Heart right ventricle (tissue), 16 donors: Measurements from ENCODE around the gene CD4. TPM values are rescaled to one million over a fixed set of nuclear protein-coding genes. Genes with fewer than 3 reads are reported as not detected.

Source experiments
- ATAC-seq, 8 donors: fragments of 200-7000 bp; cut with Tn5 transposase; one replicate each; pipeline ENCODE4 v1.9.1; 2020; ENCODE audit warnings: mild to moderate bottlenecking in 8 of 8, moderate library complexity in 8 of 8, moderate number of reproducible peaks in 1 of 8
- DNase-seq, 2 donors: peaks; one replicate each; pipeline ENCODE4 v3.0.0-alpha.2; 2020
- H3K27ac ChIP-seq, 10 donors: fragments of 200-600 bp; sonication (generic) in 2 of 10; one replicate each; pipeline versions ENCODE4 v1.5.0 to v1.8.0; 2020 to 2022; ENCODE audit warnings: mild to moderate bottlenecking in 3 of 10
- H3K27me3 ChIP-seq, 7 donors: fragments of 200-600 bp; one replicate each; pipeline ENCODE4 v1.8.0; 2021 to 2022; ENCODE audit warnings: mild to moderate bottlenecking in 2 of 7
- H3K36me3 ChIP-seq, 9 donors: fragments of 200-600 bp; sonication (generic) in 1 of 9; one replicate each; pipeline versions ENCODE4 v1.5.0 to v1.8.0; 2020 to 2022; ENCODE audit warnings: mild to moderate bottlenecking in 2 of 9
- H3K4me1 ChIP-seq, 9 donors: fragments of 200-600 bp; sonication (generic) in 1 of 9; one replicate each; pipeline versions ENCODE4 v1.5.0 to v1.8.0; 2020 to 2022; ENCODE audit warnings: mild to moderate bottlenecking in 4 of 9
- H3K4me3 ChIP-seq, 10 donors: fragments of 200-600 bp; sonication (generic) in 2 of 10; one replicate each; pipeline versions ENCODE4 v1.5.0 to v1.8.0; 2020 to 2022; ENCODE audit warnings: mild to moderate bottlenecking in 7 of 10, moderate library complexity in 2 of 10
- H3K9me3 ChIP-seq, 11 donors: fragments of 200-600 bp in 10 of 11; sonication (generic) in 2 of 11; one replicate each; pipeline versions ENCODE4 v1.5.0 to v1.8.0; 2013 to 2022; ENCODE audit warnings: mild to moderate bottlenecking in 2 of 11, control low read depth in 1 of 11, moderate library complexity in 1 of 11
- WGBS, 2 donors: extraction: QIAGEN DNeasy Blood & Tissue Kit; methylation state at CpG; one replicate each; pipeline ENCODE4 v1.1.7; 2013; ENCODE audit warnings: inconsistent platforms in 1 of 2; 5-methylcytosine and 5-hydroxymethylcytosine counted together
- intact Hi-C, 10 donors: fragments of 100-400 bp; cut with DNase I; formaldehyde crosslinking; loops; one replicate each; pipeline versions ENCODE4 v1.11.1 to v1.14.2; 2022
- polyA plus RNA-seq, 2 donors: library from polyadenylated mRNA; stranded (reverse); fragments of 200-250 nt; gene quantifications; one replicate each; pipeline ENCODE4 v1.2.3, GENCODE V29; 2013
- total RNA-seq, 10 donors: library from RNA; stranded (reverse); fragmentation: NEBNext Ultra II Directional in 3 of 10; extraction: Animal tissue kit (Norgen Biotek cat#: 25700) in 3 of 10; gene quantifications; one replicate each; pipeline versions ENCODE4 v1.2.1 to v1.2.4, GENCODE V29; 2021 to 2023
- TF ChIP-seq, protein P1 (sequence below), 9 donors: fragments of 200-600 bp; sonication (generic) in 2 of 9; IDR thresholded peaks; one replicate each; pipeline versions ENCODE4 v1.5.0 to v1.8.0; 2021 to 2022; ENCODE audit warnings: antibody characterized with exemption in 9 of 9, mild to moderate bottlenecking in 5 of 9, moderate library complexity in 1 of 9
- donor health status: Arrhythmogenic right ventricular cardiomyopathy.
- donor health status: ischemic (EF 13 %, LVEDD 7.1; RV severe dilation, severe dysfunction).
- donor health status: healthy with polysubstance abuse.
- donor health status: DM: no; HTN: yes; CAD: no.
- donor health status: DM: no; HTN: no; CAD: no.
- donor health status: ischemic (EF 25% LVEDD 6.9; RV normal size, moderate dysfunction).
- donor health status: ischemic (EF 25% LVEDD 5.7; RV mildly dilated, moderate dysfunction).
- donor health status: healthy.
- donor health status: DM: yes; HTN: yes; CAD: no.
- donor health status: Ischemic cardiomyopathy.
- donor health status: ischemic (EF 35%, LVEDD 5.7; RV mildly dilated, moderate dysfunction).
- donor health status: nonischemic (EF 11% LVEDD 7.7; RV severe dilation, severe dysfunction).
- donor health status: DM: yes; HTN: yes; CAD: no.
- donor health status: PGD.
- donor health status: ischemic (EF 29% LVEDD 5.4; RV normal size, mild dysfunction).
- donor health status: nonischemic (EF 23%, LVEDD 6.1; RV moderate dilation, normal function).

Gene CD4
- total and polyA plus RNA-seq, 12 donors: 2.6 to 44.3 (median 4.2) TPM

DNA sequence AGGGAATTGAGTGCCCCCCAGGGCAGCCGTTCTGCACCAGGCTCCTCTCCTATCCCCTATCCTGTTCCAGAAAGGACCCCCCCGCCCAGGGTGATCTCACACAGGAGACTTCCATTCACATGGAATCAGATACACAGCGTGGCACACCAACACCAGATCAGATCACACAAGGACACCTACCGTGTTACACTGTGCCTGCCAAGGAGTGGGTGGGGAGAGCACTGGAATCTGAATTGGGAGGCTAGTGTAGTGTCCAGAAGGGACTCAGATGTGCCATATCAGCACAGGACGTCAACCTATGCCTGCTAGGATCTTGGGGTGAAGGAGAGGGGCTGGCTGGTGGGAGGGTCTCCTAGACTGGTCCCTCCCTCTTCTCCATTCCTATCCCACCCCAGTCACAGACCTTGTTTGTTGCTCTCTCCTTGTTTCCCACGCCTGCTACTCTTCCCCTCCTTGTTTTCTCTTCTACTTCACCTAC, 20.9 kb upstream of the CD4 start:
- H3K27me3 ChIP-seq: peaks cover 0 to 36% (median 0%) of the 10 kb centered on the region in 7 donors
- TF ChIP-seq, protein P1, sequence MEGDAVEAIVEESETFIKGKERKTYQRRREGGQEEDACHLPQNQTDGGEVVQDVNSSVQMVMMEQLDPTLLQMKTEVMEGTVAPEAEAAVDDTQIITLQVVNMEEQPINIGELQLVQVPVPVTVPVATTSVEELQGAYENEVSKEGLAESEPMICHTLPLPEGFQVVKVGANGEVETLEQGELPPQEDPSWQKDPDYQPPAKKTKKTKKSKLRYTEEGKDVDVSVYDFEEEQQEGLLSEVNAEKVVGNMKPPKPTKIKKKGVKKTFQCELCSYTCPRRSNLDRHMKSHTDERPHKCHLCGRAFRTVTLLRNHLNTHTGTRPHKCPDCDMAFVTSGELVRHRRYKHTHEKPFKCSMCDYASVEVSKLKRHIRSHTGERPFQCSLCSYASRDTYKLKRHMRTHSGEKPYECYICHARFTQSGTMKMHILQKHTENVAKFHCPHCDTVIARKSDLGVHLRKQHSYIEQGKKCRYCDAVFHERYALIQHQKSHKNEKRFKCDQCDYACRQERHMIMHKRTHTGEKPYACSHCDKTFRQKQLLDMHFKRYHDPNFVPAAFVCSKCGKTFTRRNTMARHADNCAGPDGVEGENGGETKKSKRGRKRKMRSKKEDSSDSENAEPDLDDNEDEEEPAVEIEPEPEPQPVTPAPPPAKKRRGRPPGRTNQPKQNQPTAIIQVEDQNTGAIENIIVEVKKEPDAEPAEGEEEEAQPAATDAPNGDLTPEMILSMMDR (IDR thresholded peaks at IDR 0.05): no peak
- ATAC-seq (no peak), DNase-seq (no peak)
- H3K4me3 ChIP-seq: peak overlapping the region in 9 of 10 donors; percentile 69 to 90 (median 81)
- H3K4me1 ChIP-seq: peaks cover 7 to 82% (median 42%) of the 10 kb centered on the region in 9 donors
- peaks cover 0 to 26% (median 0%) of the 10 kb centered on the region in 9 donors for H3K36me3 ChIP-seq
- H3K27ac ChIP-seq: peak overlapping the region in 6 of 10 donors; percentile 9 to 99 (median 92)
- intact Hi-C loops: loop anchor here in 2 of 10 donors (5.0 kb wide), 2 partner anchors 59 to 81 kb away; partner anchors contain the start of genes P3H3 (in 1 of the 2) and ZNF384 (in 1 of the 2)
- WGBS, 2 donors: 39 to 44% methylated on average over 6 of the region's 6 CpGs
- H3K9me3 ChIP-seq: no peaks in the 10 kb centered on the region

DNA sequence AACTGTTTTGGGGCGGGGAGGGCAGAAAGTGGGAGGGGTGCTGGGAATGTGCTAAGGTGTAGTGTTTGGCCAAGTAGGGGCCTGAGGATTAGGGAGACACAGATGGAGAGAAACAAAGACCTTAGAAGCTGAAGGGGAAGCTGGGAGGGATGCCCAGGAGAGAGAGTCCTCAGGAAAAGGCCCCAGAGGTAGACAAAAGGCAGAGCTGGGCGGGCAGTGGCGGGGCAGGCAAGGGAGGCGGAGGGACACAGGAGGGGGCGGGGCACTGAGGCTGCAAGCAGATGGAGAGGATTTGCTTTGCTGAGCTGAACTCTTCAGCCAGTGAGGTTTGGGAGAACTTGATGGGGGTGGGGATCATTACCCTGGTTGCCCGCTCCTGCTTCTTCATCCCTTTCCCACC, 20.3 kb upstream of the CD4 start:
- Histone ChIP-seq H3K4me1 (peaks cover 7 to 81% (median 41%) of the 10 kb centered on the region in 9 donors), H3K4me3 (peak overlapping the region in 7 of 10 donors; percentile 74 to 90 (median 81)), H3K36me3 (peaks cover 0 to 26% (median 0%) of the 10 kb centered on the region in 9 donors), H3K9me3 (no peaks in the 10 kb centered on the region), H3K27ac (peak overlapping the region in 4 of 10 donors; percentile 88 to 94 (median 92)), H3K27me3 (peaks cover 0 to 41% (median 2%) of the 10 kb centered on the region in 7 donors)
- ATAC-seq: no peak
- TF ChIP-seq, protein P1 (IDR thresholded peaks at IDR 0.05): no peak
- 52 to 61% methylated on average over 6 of the region's 6 CpGs for WGBS, 2 donors
- DNase-seq: peak in 1 of 2 donors; percentile 54
- intact Hi-C loops: loop anchor here in 2 of 10 donors (5.0 kb wide), 2 partner anchors 58 to 82 kb away; partner anchors contain the start of genes P3H3 (in 1 of the 2) and ZNF384 (in 1 of the 2)

DNA sequence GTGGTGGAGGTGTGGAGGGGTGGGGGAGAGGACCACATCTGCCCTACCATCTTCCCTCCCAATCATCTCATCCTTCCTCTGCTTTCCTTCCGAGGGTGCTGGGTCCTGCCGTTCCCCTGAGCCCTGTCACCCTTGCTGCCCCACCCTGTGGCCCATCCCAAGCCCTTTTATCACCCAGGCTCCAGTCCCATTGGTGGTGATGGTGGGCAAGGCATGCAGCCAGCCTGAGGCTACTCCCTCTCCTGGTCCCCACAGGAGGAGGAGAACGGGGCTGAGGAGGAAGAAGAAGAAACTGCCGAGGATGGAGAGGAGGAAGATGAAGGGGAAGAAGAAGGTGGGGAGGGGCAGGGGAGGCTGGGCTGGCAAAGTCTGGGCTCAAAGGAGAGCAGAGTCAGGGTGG, 19.7 kb upstream of the CD4 start:
- H3K4me3 ChIP-seq: no peak overlapping the region
- H3K9me3 ChIP-seq: no peaks in the 10 kb centered on the region
- H3K36me3 ChIP-seq: peaks cover 0 to 26% (median 0%) of the 10 kb centered on the region in 9 donors
- TF ChIP-seq, protein P1 (IDR thresholded peaks at IDR 0.05): no peak
- intact Hi-C loops: loop anchor here in 2 of 10 donors (5.0 kb wide), 2 partner anchors 58 to 82 kb away; partner anchors contain the start of genes P3H3 (in 1 of the 2) and ZNF384 (in 1 of the 2)
- peaks cover 5 to 77% (median 39%) of the 10 kb centered on the region in 9 donors for H3K4me1 ChIP-seq
- H3K27ac ChIP-seq: no peak overlapping the region
- ATAC-seq (no peak), DNase-seq (no peak)
- peaks cover 0 to 44% (median 5%) of the 10 kb centered on the region in 7 donors for H3K27me3 ChIP-seq
- WGBS, 2 donors: 69 to 80% methylated on average over 4 of the region's 4 CpGs

DNA sequence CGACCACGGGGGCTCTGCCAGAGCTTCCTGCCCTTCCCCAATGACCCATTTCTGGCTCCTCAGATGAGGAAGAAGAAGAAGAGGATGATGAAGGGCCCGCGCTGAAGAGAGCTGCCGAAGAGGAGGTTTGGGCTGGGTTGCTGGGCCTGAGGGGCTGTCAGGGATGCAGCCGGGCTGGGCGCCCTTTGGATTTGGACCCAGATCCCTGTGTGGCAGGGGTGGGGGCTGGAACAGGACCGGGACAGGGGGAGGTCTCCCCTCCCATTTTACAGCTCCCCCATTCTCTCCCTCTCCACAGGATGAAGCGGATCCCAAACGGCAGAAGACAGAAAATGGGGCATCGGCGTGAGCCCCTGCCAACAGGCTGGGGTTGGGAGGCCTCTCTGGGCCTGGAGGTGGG, 19.2 kb upstream of the CD4 start:
- no peak overlapping the region for H3K4me3 ChIP-seq
- no peaks in the 10 kb centered on the region for H3K9me3 ChIP-seq
- H3K36me3 ChIP-seq: peaks cover 0 to 26% (median 0%) of the 10 kb centered on the region in 9 donors
- DNase-seq (no peak), ATAC-seq (no peak)
- intact Hi-C loops: no loop called here
- peaks cover 0 to 44% (median 8%) of the 10 kb centered on the region in 7 donors for H3K27me3 ChIP-seq
- TF ChIP-seq, protein P1 (IDR thresholded peaks at IDR 0.05): no peak
- peaks cover 2 to 72% (median 34%) of the 10 kb centered on the region in 9 donors for H3K4me1 ChIP-seq
- WGBS, 2 donors: 83 to 86% methylated on average over 12 of the region's 12 CpGs
- H3K27ac ChIP-seq: no peak overlapping the region
